ENCODE measurements around the gene RIOK2.
"Not testable (repeated sequence)": the region's sequence is repeated elsewhere in the genome, so short reads cannot be mapped to it uniquely, and the experiment has no call there.

Gene RIOK2

GRCh38 chr5:97167435-97167834 lies 15.6 kb downstream of the RIOK2 start:
- DNase-seq (ENCODE audit: low spot score), result no peak

GRCh38 chr5:97165726-97166125 lies 17.3 kb downstream of the RIOK2 start:
- DNase-seq (ENCODE audit: low spot score), result no peak

- peak; percentile 6 for DNase-seq (ENCODE audit: low spot score)
These were observed 18.2 kb downstream of the RIOK2 start for GRCh38 chr5:97164846-97165245.

- no peak for DNase-seq (ENCODE audit: low spot score)
These were observed 19.2 kb downstream of the RIOK2 start for GRCh38 chr5:97163790-97164285.

GRCh38 chr5:97163360-97163764 lies 19.7 kb downstream of the RIOK2 start:
- DNase-seq (ENCODE audit: low spot score), result peak; percentile 9

- peak; percentile 42 for DNase-seq (ENCODE audit: low spot score)
These were observed 21.0 kb downstream of the RIOK2 start for GRCh38 chr5:97162045-97162444.

GRCh38 chr5:97157689-97158088 lies 25.4 kb downstream of the RIOK2 start:
- no peak for DNase-seq (ENCODE audit: low spot score)

- no peak for DNase-seq (ENCODE audit: low spot score)
These were observed 31.7 kb downstream of the RIOK2 start for GRCh38 chr5:97151370-97151769.

GRCh38 chr5:97150401-97150800 lies 32.6 kb downstream of the RIOK2 start:
- DNase-seq (ENCODE audit: low spot score), result no peak

- no peak for DNase-seq (ENCODE audit: low spot score)
These were observed 33.3 kb downstream of the RIOK2 start for GRCh38 chr5:97149709-97150108.

- DNase-seq (ENCODE audit: low spot score), result no peak
These were observed 34.8 kb downstream of the RIOK2 start for GRCh38 chr5:97148288-97148687.

GRCh38 chr5:97143704-97144103 lies 39.3 kb downstream of the RIOK2 start:
- no peak for DNase-seq (ENCODE audit: low spot score)

- peak; percentile 54 for DNase-seq (ENCODE audit: low spot score)
These were observed 40.4 kb downstream of the RIOK2 start, which contains the start of gene LIX1 for GRCh38 chr5:97142521-97143254. Gene LIX1 (minus strand): TSS chr5:97142611. CDS start chr5:97142576, 35 bp downstream.

GRCh38 chr5:97141539-97141938 lies 41.5 kb downstream of the RIOK2 start:
- DNase-seq (ENCODE audit: low spot score), result no peak

GRCh38 chr5:97141031-97141430 lies 42.0 kb downstream of the RIOK2 start:
- no peak for DNase-seq (ENCODE audit: low spot score)

- not testable (repeated sequence) for DNase-seq (ENCODE audit: low spot score)
These were observed 42.8 kb downstream of the RIOK2 start for GRCh38 chr5:97140250-97140649.

- no peak for DNase-seq (ENCODE audit: low spot score)
These were observed 46.6 kb downstream of the RIOK2 start for GRCh38 chr5:97136475-97136874.

- DNase-seq (ENCODE audit: low spot score), result no peak
These were observed 47.2 kb downstream of the RIOK2 start for GRCh38 chr5:97135868-97136267.

- DNase-seq (ENCODE audit: low spot score), result no peak
These were observed 48.4 kb downstream of the RIOK2 start for GRCh38 chr5:97134634-97135033.

- peak; percentile 5 for DNase-seq (ENCODE audit: low spot score)
These were observed 49.9 kb downstream of the RIOK2 start for GRCh38 chr5:97133101-97133500.

- DNase-seq (ENCODE audit: low spot score), result no peak
These were observed 51.1 kb downstream of the RIOK2 start for GRCh38 chr5:97131921-97132320.

GRCh38 chr5:97131139-97131710 lies 51.8 kb downstream of the RIOK2 start:
- peak; percentile 55 for DNase-seq (ENCODE audit: low spot score)

- DNase-seq (ENCODE audit: low spot score), result no peak
These were observed 55.3 kb downstream of the RIOK2 start for GRCh38 chr5:97127727-97128126.

Data from GM03348 (cell line).